Caco-2 (cell line): ENCODE results near the gene NATD1. TPM values are rescaled to one million over a fixed set of nuclear protein-coding genes. Genes with fewer than 3 reads are reported as not detected.

ENCODE experiments used
- BruUV-seq: library from RNA; stranded (reverse); fragments of 400-500 nt; replicated peaks from 2 replicates; lab custom pipeline; 2021; lab: Mats Ljungman, UMichigan
- CTCF ChIA-PET: fragments of 300-600 bp; sonication (Branson Sonifier 250); formaldehyde crosslinking; loops from one replicate; lab custom pipeline; 2022; ENCODE audit warnings: antibody characterized with exemption; lab: Charles Lee
- POLR2A ChIA-PET: fragments of 300-600 bp; sonication (Branson Sonifier 250); formaldehyde crosslinking; loops from one replicate; lab custom pipeline; 2022; ENCODE audit warnings: antibody characterized with exemption; lab: Charles Lee
- DNase-seq, 2 experiments: peaks; one replicate each; pipeline versions ENCODE4 v3.0.0 to v3.0.0-alpha.2; 2020 to 2022
- H3K27me3 ChIP-seq: replicated peaks from 2 replicates; pipeline ENCODE4 v1.6.0; 2011; ENCODE audit warnings: low read length; ENCODE audit not compliant: control insufficient read depth, insufficient read depth
- H3K36me3 ChIP-seq: 2 replicates; pipeline ENCODE4 v1.5.1; 2011; ENCODE audit warnings: low read length; ENCODE audit not compliant: control insufficient read depth, insufficient read depth
- H3K4me1 ChIP-seq: fragments of 250-450 bp; sonication (Bioruptor Pico); 2 replicates; pipeline ENCODE4 v1.5.1; 2020; ENCODE audit warnings: mild to moderate bottlenecking
- H3K4me3 ChIP-seq: 2 replicates; pipeline ENCODE4 v1.5.1; 2011; ENCODE audit warnings: low read depth, mild to moderate bottlenecking, control low read depth, low read length
- H3K9me3 ChIP-seq: fragments of 250-450 bp; sonication (Bioruptor Pico); 2 replicates; pipeline ENCODE4 v1.5.1; 2020; ENCODE audit warnings: mild to moderate bottlenecking, moderate library complexity
- H3K27ac Mint-ChIP-seq: one replicate; pipeline ENCODE4 v1.8.0; 2022; ENCODE audit warnings: mixed read lengths; ENCODE audit not compliant: unreplicated experiment
- H3K27me3 Mint-ChIP-seq: one replicate; pipeline ENCODE4 v1.8.0; 2022; ENCODE audit warnings: mixed read lengths; ENCODE audit not compliant: insufficient read depth, unreplicated experiment
- H3K36me3 Mint-ChIP-seq: one replicate; pipeline ENCODE4 v1.8.0; 2022; ENCODE audit warnings: mild to moderate bottlenecking, mixed read lengths; ENCODE audit not compliant: insufficient read depth, unreplicated experiment
- H3K4me1 Mint-ChIP-seq: one replicate; pipeline ENCODE4 v1.8.0; 2022; ENCODE audit warnings: low read depth, mixed read lengths; ENCODE audit not compliant: unreplicated experiment
- H3K4me3 Mint-ChIP-seq: one replicate; pipeline ENCODE4 v1.8.0; 2022; ENCODE audit warnings: mild to moderate bottlenecking, moderate library complexity, mixed read lengths; ENCODE audit not compliant: unreplicated experiment
- H3K9me3 Mint-ChIP-seq: one replicate; pipeline ENCODE4 v1.8.0; 2022; ENCODE audit warnings: mixed read lengths; ENCODE audit not compliant: unreplicated experiment
- intact Hi-C: fragments of 100-400 bp; cut with micrococcal nuclease; formaldehyde crosslinking; loops from one replicate; pipeline ENCODE4 v1.10.0; 2022; ENCODE audit not compliant: unreplicated experiment
- total RNA-seq: library from RNA; stranded (reverse); gene quantifications from 2 replicates; pipeline ENCODE4 v1.2.3, GENCODE V29; 2022
- TF ChIP-seq, protein P1 (sequence below), 2 experiments: fragments of 200-600 bp in 1 of 2; IDR thresholded peaks; 1 replicate in 1 of 2; 2 replicates in 1 of 2; pipeline versions ENCODE4 v1.5.1 to v1.8.0; 2011 to 2022; ENCODE audit warnings: antibody characterized with exemption in 1 of 2, control low read depth in 1 of 2, inconsistent platforms in 1 of 2, low read depth in 1 of 2, low read length in 1 of 2, mild to moderate bottlenecking in 1 of 2, moderate library complexity in 1 of 2; ENCODE audit not compliant: insufficient read depth in 1 of 2, severe bottlenecking in 1 of 2, unreplicated experiment in 1 of 2

The NATD1 gene
- total RNA-seq, 1 experiment from 2014 or later, result 18.4 TPM

DNA sequence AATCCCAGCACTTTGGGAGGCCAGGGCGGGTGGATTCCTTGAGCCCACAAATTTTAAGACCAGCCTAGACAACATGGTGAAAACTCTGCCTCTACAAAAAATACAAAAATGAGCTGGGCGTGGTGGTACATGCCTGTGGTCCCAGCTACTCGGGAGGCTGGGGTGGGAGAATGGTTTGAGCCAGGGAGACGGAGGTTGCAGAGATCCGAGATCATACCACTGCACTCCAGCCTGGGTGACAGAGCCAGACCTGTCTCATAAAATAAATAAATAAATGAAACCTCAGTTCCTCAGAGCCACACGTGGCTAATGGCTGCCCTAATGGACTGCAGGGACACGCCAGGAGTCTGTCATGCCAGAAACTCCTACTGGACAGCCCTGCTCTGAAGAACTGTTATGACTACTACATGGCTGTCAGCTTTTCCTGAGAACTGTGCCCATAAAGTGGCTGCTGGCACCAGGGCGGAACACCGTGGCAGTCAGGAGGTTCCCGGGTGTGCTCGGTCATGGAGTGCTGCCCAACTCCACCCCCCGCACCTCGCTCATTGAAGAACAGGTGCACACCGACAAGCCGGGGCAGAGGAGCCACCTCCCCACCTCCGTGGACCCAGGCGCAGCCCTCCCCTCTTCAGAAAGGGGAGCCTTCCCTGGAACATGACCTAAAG, 43.6 kb downstream of the NATD1 start:
- H3K27me3 ChIP-seq, result no peaks in the 10 kb centered on the region
- Mint-ChIP-seq H3K27me3 (no peaks in the 10 kb centered on the region), H3K4me1 (peaks cover 9% of the 10 kb centered on the region), H3K27ac (no peak overlapping the region), H3K4me3 (no peak overlapping the region), H3K36me3 (peaks cover 42% of the 10 kb centered on the region), H3K9me3 (no peaks in the 10 kb centered on the region)
- peaks cover 5% of the 10 kb centered on the region; the same call in 1 of the 2 replicates for H3K4me1 ChIP-seq
- BruUV-seq, result no TSS peak
- no peak overlapping the region for H3K4me3 ChIP-seq
- POLR2A ChIA-PET, result no interaction called here
- H3K36me3 ChIP-seq, result peaks cover 1% of the 10 kb centered on the region
- TF ChIP-seq, protein P1, sequence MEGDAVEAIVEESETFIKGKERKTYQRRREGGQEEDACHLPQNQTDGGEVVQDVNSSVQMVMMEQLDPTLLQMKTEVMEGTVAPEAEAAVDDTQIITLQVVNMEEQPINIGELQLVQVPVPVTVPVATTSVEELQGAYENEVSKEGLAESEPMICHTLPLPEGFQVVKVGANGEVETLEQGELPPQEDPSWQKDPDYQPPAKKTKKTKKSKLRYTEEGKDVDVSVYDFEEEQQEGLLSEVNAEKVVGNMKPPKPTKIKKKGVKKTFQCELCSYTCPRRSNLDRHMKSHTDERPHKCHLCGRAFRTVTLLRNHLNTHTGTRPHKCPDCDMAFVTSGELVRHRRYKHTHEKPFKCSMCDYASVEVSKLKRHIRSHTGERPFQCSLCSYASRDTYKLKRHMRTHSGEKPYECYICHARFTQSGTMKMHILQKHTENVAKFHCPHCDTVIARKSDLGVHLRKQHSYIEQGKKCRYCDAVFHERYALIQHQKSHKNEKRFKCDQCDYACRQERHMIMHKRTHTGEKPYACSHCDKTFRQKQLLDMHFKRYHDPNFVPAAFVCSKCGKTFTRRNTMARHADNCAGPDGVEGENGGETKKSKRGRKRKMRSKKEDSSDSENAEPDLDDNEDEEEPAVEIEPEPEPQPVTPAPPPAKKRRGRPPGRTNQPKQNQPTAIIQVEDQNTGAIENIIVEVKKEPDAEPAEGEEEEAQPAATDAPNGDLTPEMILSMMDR (IDR thresholded peaks at IDR 0.05; ENCODE audit: insufficient read depth in 1 of 2, low read depth in 1 of 2, low read length in 1 of 2, severe bottlenecking in 1 of 2, unreplicated experiment in 1 of 2), result no peak
- no peak for DNase-seq
- intact Hi-C loops, result no loop called here
- CTCF ChIA-PET, result no interaction called here
- H3K9me3 ChIP-seq, result no peaks in the 10 kb centered on the region

- peaks cover 1% of the 10 kb centered on the region for H3K36me3 ChIP-seq
- Mint-ChIP-seq H3K4me1 (peaks cover 9% of the 10 kb centered on the region), H3K27ac (no peak overlapping the region), H3K27me3 (no peaks in the 10 kb centered on the region), H3K4me3 (no peak overlapping the region), H3K36me3 (peaks cover 38% of the 10 kb centered on the region), H3K9me3 (no peaks in the 10 kb centered on the region)
- no peaks in the 10 kb centered on the region for H3K9me3 ChIP-seq
- no peaks in the 10 kb centered on the region for H3K27me3 ChIP-seq
- no TSS peak for BruUV-seq
- H3K4me1 ChIP-seq, result peaks cover 5% of the 10 kb centered on the region; the same call in 1 of the 2 replicates
- POLR2A ChIA-PET, result no interaction called here
- DNase-seq, result no peak
- intact Hi-C loops, result no loop called here
- TF ChIP-seq, protein P1 (IDR thresholded peaks at IDR 0.05; ENCODE audit: insufficient read depth in 1 of 2, low read depth in 1 of 2, low read length in 1 of 2, severe bottlenecking in 1 of 2, unreplicated experiment in 1 of 2), result no peak
- CTCF ChIA-PET, result no interaction called here
- H3K4me3 ChIP-seq, result no peak overlapping the region
These were observed 44.9 kb downstream of the NATD1 start for GRCh38 chr17:21208352-21208751.

- POLR2A ChIA-PET, result no interaction called here
- Mint-ChIP-seq H3K36me3 (peaks cover 48% of the 10 kb centered on the region), H3K27ac (no peak overlapping the region), H3K4me3 (no peak overlapping the region), H3K9me3 (no peaks in the 10 kb centered on the region), H3K4me1 (no peaks in the 10 kb centered on the region), H3K27me3 (no peaks in the 10 kb centered on the region)
- Histone ChIP-seq H3K4me1 (no peaks in the 10 kb centered on the region), H3K4me3 (no peak overlapping the region), H3K27me3 (no peaks in the 10 kb centered on the region), H3K9me3 (no peaks in the 10 kb centered on the region), H3K36me3 (peaks cover 2% of the 10 kb centered on the region)
- no peak for DNase-seq
- no TSS peak for BruUV-seq
- intact Hi-C loops, result no loop called here
- TF ChIP-seq, protein P1 (IDR thresholded peaks at IDR 0.05; ENCODE audit: insufficient read depth in 1 of 2, low read depth in 1 of 2, low read length in 1 of 2, severe bottlenecking in 1 of 2, unreplicated experiment in 1 of 2), result no peak
- CTCF ChIA-PET, result no interaction called here
These were observed 48.3 kb downstream of the NATD1 start for GRCh38 chr17:21204935-21205334.
